Measurements from ENCODE around the gene SPEM3.

The SPEM3 gene

DNA sequence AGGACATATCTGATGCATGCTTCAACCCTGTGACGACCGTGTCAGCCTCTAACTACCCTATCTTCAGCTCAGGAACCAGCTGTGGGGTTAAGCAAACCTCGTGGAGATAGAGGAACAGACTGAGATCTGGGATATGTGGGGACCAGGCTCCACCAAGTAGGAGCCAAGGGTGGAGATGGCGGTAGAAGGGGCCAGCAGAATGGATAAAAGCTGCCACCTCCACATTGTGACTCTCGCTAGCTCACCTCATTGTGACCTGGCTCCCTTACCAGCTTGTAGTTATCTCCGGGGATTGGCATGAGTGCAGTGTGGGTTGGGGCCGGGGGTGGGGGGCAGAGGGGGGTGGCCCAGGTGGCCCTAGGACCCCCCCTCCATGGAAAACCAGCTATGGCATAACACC, 3.3 kb upstream of the SPEM3 start, which contains the start of gene SPEM2:
Gene SPEM2 (plus strand): TSS at position 301 of the 400 bp plus-strand sequence. CDS start 73 bp downstream, at position 374.
- TF ChIP-seq SPI1 (IDR thresholded peaks at IDR 0.05; ENCODE audit: borderline replicate concordance, low read depth) (no peak), GABPA (IDR thresholded peaks at IDR 0.05; ENCODE audit: low read depth) (no peak), POLR2AphosphoS5 (IDR thresholded peaks at IDR 0.05; ENCODE audit: low read depth) (no peak)
- TF ChIP-seq, protein P1, sequence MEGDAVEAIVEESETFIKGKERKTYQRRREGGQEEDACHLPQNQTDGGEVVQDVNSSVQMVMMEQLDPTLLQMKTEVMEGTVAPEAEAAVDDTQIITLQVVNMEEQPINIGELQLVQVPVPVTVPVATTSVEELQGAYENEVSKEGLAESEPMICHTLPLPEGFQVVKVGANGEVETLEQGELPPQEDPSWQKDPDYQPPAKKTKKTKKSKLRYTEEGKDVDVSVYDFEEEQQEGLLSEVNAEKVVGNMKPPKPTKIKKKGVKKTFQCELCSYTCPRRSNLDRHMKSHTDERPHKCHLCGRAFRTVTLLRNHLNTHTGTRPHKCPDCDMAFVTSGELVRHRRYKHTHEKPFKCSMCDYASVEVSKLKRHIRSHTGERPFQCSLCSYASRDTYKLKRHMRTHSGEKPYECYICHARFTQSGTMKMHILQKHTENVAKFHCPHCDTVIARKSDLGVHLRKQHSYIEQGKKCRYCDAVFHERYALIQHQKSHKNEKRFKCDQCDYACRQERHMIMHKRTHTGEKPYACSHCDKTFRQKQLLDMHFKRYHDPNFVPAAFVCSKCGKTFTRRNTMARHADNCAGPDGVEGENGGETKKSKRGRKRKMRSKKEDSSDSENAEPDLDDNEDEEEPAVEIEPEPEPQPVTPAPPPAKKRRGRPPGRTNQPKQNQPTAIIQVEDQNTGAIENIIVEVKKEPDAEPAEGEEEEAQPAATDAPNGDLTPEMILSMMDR (IDR thresholded peaks at IDR 0.05; ENCODE audit: insufficient read depth, low read length): no peak
- TF ChIP-seq, protein P2, sequence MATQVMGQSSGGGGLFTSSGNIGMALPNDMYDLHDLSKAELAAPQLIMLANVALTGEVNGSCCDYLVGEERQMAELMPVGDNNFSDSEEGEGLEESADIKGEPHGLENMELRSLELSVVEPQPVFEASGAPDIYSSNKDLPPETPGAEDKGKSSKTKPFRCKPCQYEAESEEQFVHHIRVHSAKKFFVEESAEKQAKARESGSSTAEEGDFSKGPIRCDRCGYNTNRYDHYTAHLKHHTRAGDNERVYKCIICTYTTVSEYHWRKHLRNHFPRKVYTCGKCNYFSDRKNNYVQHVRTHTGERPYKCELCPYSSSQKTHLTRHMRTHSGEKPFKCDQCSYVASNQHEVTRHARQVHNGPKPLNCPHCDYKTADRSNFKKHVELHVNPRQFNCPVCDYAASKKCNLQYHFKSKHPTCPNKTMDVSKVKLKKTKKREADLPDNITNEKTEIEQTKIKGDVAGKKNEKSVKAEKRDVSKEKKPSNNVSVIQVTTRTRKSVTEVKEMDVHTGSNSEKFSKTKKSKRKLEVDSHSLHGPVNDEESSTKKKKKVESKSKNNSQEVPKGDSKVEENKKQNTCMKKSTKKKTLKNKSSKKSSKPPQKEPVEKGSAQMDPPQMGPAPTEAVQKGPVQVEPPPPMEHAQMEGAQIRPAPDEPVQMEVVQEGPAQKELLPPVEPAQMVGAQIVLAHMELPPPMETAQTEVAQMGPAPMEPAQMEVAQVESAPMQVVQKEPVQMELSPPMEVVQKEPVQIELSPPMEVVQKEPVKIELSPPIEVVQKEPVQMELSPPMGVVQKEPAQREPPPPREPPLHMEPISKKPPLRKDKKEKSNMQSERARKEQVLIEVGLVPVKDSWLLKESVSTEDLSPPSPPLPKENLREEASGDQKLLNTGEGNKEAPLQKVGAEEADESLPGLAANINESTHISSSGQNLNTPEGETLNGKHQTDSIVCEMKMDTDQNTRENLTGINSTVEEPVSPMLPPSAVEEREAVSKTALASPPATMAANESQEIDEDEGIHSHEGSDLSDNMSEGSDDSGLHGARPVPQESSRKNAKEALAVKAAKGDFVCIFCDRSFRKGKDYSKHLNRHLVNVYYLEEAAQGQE (IDR thresholded peaks at IDR 0.05; ENCODE audit: insufficient replicate concordance, low read depth): no peak
- H3K4me3 ChIP-seq (replicated peaks; ENCODE audit: insufficient read depth, low read length): no peak within 1 kb of the TSS
- no peak within 1 kb of the TSS for H3K27ac ChIP-seq (replicated peaks)
- no peak for DNase-seq (ENCODE audit: low read depth in 1 of 2, low spot score in 1 of 2)
- H3K27me3 ChIP-seq (ENCODE audit: insufficient read depth, poor library complexity, severe bottlenecking): no peaks in the 10 kb centered on the region

DNA sequence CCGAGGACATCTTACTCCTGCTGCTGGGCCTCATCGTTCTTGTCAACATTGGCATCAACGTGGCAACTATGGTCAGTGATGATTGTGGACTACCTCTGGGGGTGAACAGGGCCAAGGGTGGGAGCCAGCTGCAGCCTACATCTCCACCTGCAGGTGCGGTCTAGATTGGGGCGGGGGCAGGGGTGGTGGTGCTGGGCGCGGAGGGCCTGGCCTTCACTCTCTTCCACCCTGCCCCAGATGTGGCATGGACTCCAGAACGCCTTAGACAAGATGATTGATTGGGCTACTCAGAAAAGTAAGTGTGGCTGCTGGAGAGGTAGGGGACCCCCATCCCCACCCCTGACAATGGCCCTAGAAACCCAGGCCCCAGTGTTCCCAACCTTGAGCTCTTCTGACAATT, 2.9 kb upstream of the SPEM3 start:
- Histone ChIP-seq H3K4me3 (replicated peaks; ENCODE audit: insufficient read depth, low read length) (no peak overlapping the region), H3K27me3 (ENCODE audit: insufficient read depth, poor library complexity, severe bottlenecking) (no peaks in the 10 kb centered on the region), H3K27ac (replicated peaks) (no peak overlapping the region)
- no peak for TF ChIP-seq SPI1 (IDR thresholded peaks at IDR 0.05; ENCODE audit: borderline replicate concordance, low read depth)
- TF ChIP-seq, protein P2 (IDR thresholded peaks at IDR 0.05; ENCODE audit: insufficient replicate concordance, low read depth): no peak
- TF ChIP-seq POLR2AphosphoS5 (IDR thresholded peaks at IDR 0.05; ENCODE audit: low read depth): no peak
- TF ChIP-seq GABPA (IDR thresholded peaks at IDR 0.05; ENCODE audit: low read depth): no peak
- TF ChIP-seq, protein P1 (IDR thresholded peaks at IDR 0.05; ENCODE audit: insufficient read depth, low read length): no peak
- no peak for DNase-seq (ENCODE audit: low read depth in 1 of 2, low spot score in 1 of 2)

DNA sequence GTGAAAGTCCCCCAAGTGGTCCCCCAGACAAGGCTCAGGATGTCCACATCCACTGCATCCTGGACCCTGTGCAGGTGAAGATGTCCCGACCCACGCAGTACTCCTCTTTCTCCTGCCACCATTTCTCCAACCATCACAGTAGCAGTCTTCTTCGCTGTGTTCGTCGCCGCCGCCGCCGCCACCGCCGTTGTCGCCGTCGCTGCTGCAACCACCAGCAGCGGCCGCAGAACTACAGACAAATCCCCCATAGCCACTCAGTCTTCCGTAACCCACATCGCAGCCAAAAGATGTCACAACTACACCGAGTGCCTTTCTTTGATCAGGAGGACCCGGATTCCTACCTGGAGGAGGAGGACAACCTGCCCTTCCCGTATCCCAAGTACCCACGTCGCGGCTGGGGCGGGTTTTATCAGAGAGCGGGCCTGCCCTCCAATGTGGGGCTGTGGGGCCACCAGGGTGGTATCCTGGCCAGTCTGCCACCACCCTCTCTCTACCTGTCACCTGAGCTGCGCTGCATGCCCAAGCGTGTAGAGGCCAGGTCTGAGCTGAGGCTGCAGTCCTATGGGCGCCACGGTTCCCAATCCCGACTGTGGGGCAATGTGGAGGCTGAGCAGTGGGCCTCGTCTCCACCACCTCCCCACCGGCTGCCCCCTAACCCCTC, 2.3 kb upstream of the SPEM3 start:
- Histone ChIP-seq H3K27ac (replicated peaks) (no peak overlapping the region), H3K4me3 (replicated peaks; ENCODE audit: insufficient read depth, low read length) (no peak overlapping the region), H3K27me3 (ENCODE audit: insufficient read depth, poor library complexity, severe bottlenecking) (no peaks in the 10 kb centered on the region)
- DNase-seq (ENCODE audit: low read depth in 1 of 2, low spot score in 1 of 2): no peak
- TF ChIP-seq, protein P1 (IDR thresholded peaks at IDR 0.05; ENCODE audit: insufficient read depth, low read length): no peak
- TF ChIP-seq, protein P2 (IDR thresholded peaks at IDR 0.05; ENCODE audit: insufficient replicate concordance, low read depth): no peak
- TF ChIP-seq GABPA (IDR thresholded peaks at IDR 0.05; ENCODE audit: low read depth): no peak
- TF ChIP-seq SPI1 (IDR thresholded peaks at IDR 0.05; ENCODE audit: borderline replicate concordance, low read depth): no peak
- TF ChIP-seq POLR2AphosphoS5 (IDR thresholded peaks at IDR 0.05; ENCODE audit: low read depth): no peak
